Measurements from ENCODE around the gene PPFIA3. TPM values are rescaled to one million over a fixed set of nuclear protein-coding genes. Genes with fewer than 3 reads are reported as not detected.

The PPFIA3 gene
- total RNA-seq, 1 experiment from 2014 or later = 28.1 TPM

- TF ChIP-seq ZBTB33 (IDR thresholded peaks at IDR 0.05; ENCODE audit: extremely low read depth, insufficient replicate concordance, low read length) (no peak), CBX3 (IDR thresholded peaks at IDR 0.05; ENCODE audit: low read depth) (no peak), TCF7L2 (IDR thresholded peaks at IDR 0.05; ENCODE audit: borderline replicate concordance, extremely low read depth, insufficient read depth, insufficient read length) (no peak), EZH2phosphoT487 (IDR thresholded peaks at IDR 0.05; ENCODE audit: borderline replicate concordance) (no peak), ATF3 (IDR thresholded peaks at IDR 0.05) (no peak), FOSL1 (IDR thresholded peaks at IDR 0.05; ENCODE audit: low read depth) (no peak), YY1 (IDR thresholded peaks at IDR 0.05; ENCODE audit: extremely low read depth, insufficient replicate concordance, low read depth, low read length) (no peak), CTCF (IDR thresholded peaks at IDR 0.05 in 2 of 3, conservative IDR thresholded peaks at IDR 0.05 in 1 of 3; ENCODE audit: borderline replicate concordance in 1 of 3, insufficient read depth in 1 of 3, low read depth in 2 of 3, low read length in 2 of 3) (no peak), POLR2A (IDR thresholded peaks at IDR 0.05; ENCODE audit: borderline replicate concordance, extremely low read depth, insufficient read depth, insufficient read length) (no peak)
These were observed 16.3 kb downstream of the PPFIA3 start (continued) for GRCh38 chr19:49135686-49136085.

GRCh38 chr19:49136771-49137171, 17.4 kb downstream of the PPFIA3 start:
- POLR2A ChIA-PET = interaction anchor here (1.2 kb wide), 1 partner anchor 9 kb away, joined by 5 read pairs; no protein-coding TSS in a partner anchor
- H3K4me1 ChIP-seq (ENCODE audit: control insufficient read depth in 1 of 2, insufficient read depth in 2 of 2, low read length in 2 of 2) = peaks cover 4 to 16% of the 10 kb centered on the region in 2 experiments
- CTCF ChIA-PET = interaction anchor here (1.0 to 3.3 kb wide), 2 partner anchors 9 kb away, joined by 3 to 19 read pairs; no protein-coding TSS in a partner anchor
- no peak overlapping the region; the same call in 1 of the 2 replicates for H3K27ac ChIP-seq (ENCODE audit: low read depth, low read length)
- H3K9ac ChIP-seq (ENCODE audit: low read length) = no peak overlapping the region
- no peak overlapping the region for H2AFZ ChIP-seq (ENCODE audit: low read depth, low read length, poor library complexity, severe bottlenecking)
- no peak for TF ChIP-seq ZNF274 (IDR thresholded peaks at IDR 0.05; ENCODE audit: low read depth, low read length)
- no peak for TF ChIP-seq EZH2 (IDR thresholded peaks at IDR 0.05)
- H3K9me3 ChIP-seq (ENCODE audit: control insufficient read depth in 1 of 2, insufficient read depth in 1 of 2, low read depth in 1 of 2, low read length in 2 of 2) = no peaks in the 10 kb centered on the region
- H3K9me2 ChIP-seq (ENCODE audit: insufficient read depth) = no peaks in the 10 kb centered on the region
- H3K4me2 ChIP-seq (ENCODE audit: low read length) = no peak overlapping the region
- intact Hi-C loops (cut with micrococcal nuclease) = no loop called here
- H3K36me3 ChIP-seq (ENCODE audit: control insufficient read depth in 1 of 2, insufficient read depth in 2 of 2, low read length in 2 of 2) = peaks cover 0 to 9% of the 10 kb centered on the region in 2 experiments; a peak in 1 of 4 replicates
- ATAC-seq (no peak), DNase-seq (ENCODE audit: low read depth, low spot score) (no peak)
- no peaks in the 10 kb centered on the region for H3K79me2 ChIP-seq (ENCODE audit: insufficient read depth, low read length)
- RAD21 ChIA-PET (ENCODE audit: low non-redundant PET in 1 of 2, low total read pairs in 2 of 2, uncharacterized antibody in 2 of 2, unreplicated experiment in 2 of 2) = no interaction called here
- H3K4me3 ChIP-seq (replicated peaks in 1 of 2; ENCODE audit: low read depth in 1 of 2, low read length in 2 of 2) = no peak overlapping the region
- H3K27me3 ChIP-seq (ENCODE audit: insufficient read depth, low read length) = no peaks in the 10 kb centered on the region
- no TSS peak for BruUV-seq (replicated peaks)
- no peaks in the 10 kb centered on the region for H4K20me1 ChIP-seq (ENCODE audit: insufficient read depth)
